HG03135 (cell line): ENCODE data around the gene IFITM10.
"Not testable (repeated sequence)": the region's sequence is repeated elsewhere in the genome, so short reads cannot be mapped to it uniquely, and the experiment has no call there.

Experiments
- ATAC-seq: cut with Tn5 transposase; IDR thresholded peaks from one replicate; pipeline ENCODE4 v1.9.1; 2021; ENCODE audit warnings: mild to moderate bottlenecking, moderate library complexity; ENCODE audit not compliant: unreplicated experiment

The IFITM10 gene

GRCh38 chr11:1778141-1778911 lies 27.9 kb upstream of the IFITM10 start:
- ATAC-seq = no peak

GRCh38 chr11:1777737-1778136 lies 27.3 kb upstream of the IFITM10 start:
- no peak for ATAC-seq

- no peak for ATAC-seq
Measured at GRCh38 chr11:1776944-1777715, 26.7 kb upstream of the IFITM10 start.

GRCh38 chr11:1776331-1776851 lies 26.0 kb upstream of the IFITM10 start:
- ATAC-seq = no peak

GRCh38 chr11:1774886-1775285 lies 24.5 kb upstream of the IFITM10 start:
- no peak for ATAC-seq

- ATAC-seq = no peak
Measured at GRCh38 chr11:1773994-1774550, 23.7 kb upstream of the IFITM10 start.

- no peak for ATAC-seq
Measured at GRCh38 chr11:1773131-1773993, 23.0 kb upstream of the IFITM10 start.

GRCh38 chr11:1772270-1773130 lies 22.1 kb upstream of the IFITM10 start:
- no peak for ATAC-seq

GRCh38 chr11:1771700-1772099 lies 21.3 kb upstream of the IFITM10 start:
- no peak for ATAC-seq

GRCh38 chr11:1771273-1771672 lies 20.9 kb upstream of the IFITM10 start:
- no peak for ATAC-seq

- no peak for ATAC-seq
Measured at GRCh38 chr11:1770528-1770927, 20.1 kb upstream of the IFITM10 start.

GRCh38 chr11:1770061-1770460 lies 19.7 kb upstream of the IFITM10 start:
- ATAC-seq = no peak

- not testable (repeated sequence) for ATAC-seq
Measured at GRCh38 chr11:1769304-1769936, 19.0 kb upstream of the IFITM10 start.

GRCh38 chr11:1768141-1768469 lies 17.7 kb upstream of the IFITM10 start:
- no peak for ATAC-seq

GRCh38 chr11:1767399-1768140 lies 17.2 kb upstream of the IFITM10 start:
- ATAC-seq = no peak

GRCh38 chr11:1766719-1767398 lies 16.5 kb upstream of the IFITM10 start:
- ATAC-seq = no peak

GRCh38 chr11:1765871-1766718 lies 15.7 kb upstream of the IFITM10 start:
- ATAC-seq = no peak
